Measurements from ENCODE around the gene CARMIL3.

DNA sequence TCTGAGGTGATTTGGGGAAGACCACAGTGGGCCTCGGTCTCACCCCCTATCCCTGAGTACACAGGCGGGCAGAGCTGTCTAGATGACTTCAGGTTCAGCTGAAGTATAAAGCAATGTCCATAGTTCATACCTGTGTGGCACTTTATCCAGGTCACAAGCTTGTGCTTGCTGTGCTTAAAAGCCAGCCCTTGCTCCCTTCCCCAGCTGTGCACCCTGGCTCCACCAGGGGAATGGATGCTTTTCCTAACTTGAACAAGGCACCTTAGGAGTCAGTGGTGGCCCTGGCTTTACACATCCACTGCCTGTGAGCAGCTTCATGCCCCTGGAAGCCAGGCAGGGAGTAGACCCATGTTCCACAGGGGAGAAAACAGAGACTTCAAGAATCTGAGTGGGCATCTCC, 5.5 kb downstream of the CARMIL3 start:
- TF ChIP-seq, protein P1, sequence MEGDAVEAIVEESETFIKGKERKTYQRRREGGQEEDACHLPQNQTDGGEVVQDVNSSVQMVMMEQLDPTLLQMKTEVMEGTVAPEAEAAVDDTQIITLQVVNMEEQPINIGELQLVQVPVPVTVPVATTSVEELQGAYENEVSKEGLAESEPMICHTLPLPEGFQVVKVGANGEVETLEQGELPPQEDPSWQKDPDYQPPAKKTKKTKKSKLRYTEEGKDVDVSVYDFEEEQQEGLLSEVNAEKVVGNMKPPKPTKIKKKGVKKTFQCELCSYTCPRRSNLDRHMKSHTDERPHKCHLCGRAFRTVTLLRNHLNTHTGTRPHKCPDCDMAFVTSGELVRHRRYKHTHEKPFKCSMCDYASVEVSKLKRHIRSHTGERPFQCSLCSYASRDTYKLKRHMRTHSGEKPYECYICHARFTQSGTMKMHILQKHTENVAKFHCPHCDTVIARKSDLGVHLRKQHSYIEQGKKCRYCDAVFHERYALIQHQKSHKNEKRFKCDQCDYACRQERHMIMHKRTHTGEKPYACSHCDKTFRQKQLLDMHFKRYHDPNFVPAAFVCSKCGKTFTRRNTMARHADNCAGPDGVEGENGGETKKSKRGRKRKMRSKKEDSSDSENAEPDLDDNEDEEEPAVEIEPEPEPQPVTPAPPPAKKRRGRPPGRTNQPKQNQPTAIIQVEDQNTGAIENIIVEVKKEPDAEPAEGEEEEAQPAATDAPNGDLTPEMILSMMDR (conservative IDR thresholded peaks at IDR 0.05; ENCODE audit: low read length), result no peak
- TF ChIP-seq EZH2phosphoT487 (IDR thresholded peaks at IDR 0.05; ENCODE audit: borderline replicate concordance), result no peak
